LNCaP clone FGC (cell line): Measurements from ENCODE around the gene MYRIP.

Source experiments
- DNase-seq: peaks from one replicate; pipeline ENCODE4 v3.0.0-alpha.2; 2011; ENCODE audit warnings: low read depth
- H3K4me3 ChIP-seq: 2 replicates; pipeline ENCODE4 v1.5.1; 2011; ENCODE audit warnings: mild to moderate bottlenecking, low read depth, low read length, control low read depth
- CTCF ChIP-seq: IDR thresholded peaks from 2 replicates; pipeline ENCODE4 v1.5.1; 2012; ENCODE audit warnings: mild to moderate bottlenecking; ENCODE audit not compliant: control insufficient read depth, insufficient read depth; ENCODE audit errors: extremely low read depth

MYRIP gene

GRCh38 chr3:39779511-39780230, 29.7 kb upstream of the MYRIP start:
- TF ChIP-seq CTCF, result no peak

GRCh38 chr3:39780352-39780751, 29.1 kb upstream of the MYRIP start:
- DNase-seq, result no peak
- no peak for TF ChIP-seq CTCF
- no peak overlapping the region for H3K4me3 ChIP-seq

More at GRCh38 chr3:39779511-39780230, 29.7 kb upstream of the MYRIP start:
- H3K4me3 ChIP-seq, result no peak overlapping the region
- no peak for DNase-seq

- no peak for DNase-seq
- no peak overlapping the region for H3K4me3 ChIP-seq
- no peak for TF ChIP-seq CTCF
These were observed 28.4 kb upstream of the MYRIP start for GRCh38 chr3:39781025-39781424.

GRCh38 chr3:39781632-39782031, 27.8 kb upstream of the MYRIP start:
- H3K4me3 ChIP-seq, result no peak overlapping the region
- DNase-seq, result no peak
- TF ChIP-seq CTCF, result no peak

- no peak overlapping the region for H3K4me3 ChIP-seq
- DNase-seq, result no peak
- no peak for TF ChIP-seq CTCF
These were observed 25.7 kb upstream of the MYRIP start for GRCh38 chr3:39783680-39784079.

- no peak for TF ChIP-seq CTCF
- no peak overlapping the region for H3K4me3 ChIP-seq
- no peak for DNase-seq
These were observed 24.5 kb upstream of the MYRIP start for GRCh38 chr3:39784922-39785321.
